ENCODE measurements around the gene TLX2.
"Not testable (repeated sequence)": the region's sequence is repeated elsewhere in the genome, so short reads cannot be mapped to it uniquely, and the experiment has no call there.

DNA sequence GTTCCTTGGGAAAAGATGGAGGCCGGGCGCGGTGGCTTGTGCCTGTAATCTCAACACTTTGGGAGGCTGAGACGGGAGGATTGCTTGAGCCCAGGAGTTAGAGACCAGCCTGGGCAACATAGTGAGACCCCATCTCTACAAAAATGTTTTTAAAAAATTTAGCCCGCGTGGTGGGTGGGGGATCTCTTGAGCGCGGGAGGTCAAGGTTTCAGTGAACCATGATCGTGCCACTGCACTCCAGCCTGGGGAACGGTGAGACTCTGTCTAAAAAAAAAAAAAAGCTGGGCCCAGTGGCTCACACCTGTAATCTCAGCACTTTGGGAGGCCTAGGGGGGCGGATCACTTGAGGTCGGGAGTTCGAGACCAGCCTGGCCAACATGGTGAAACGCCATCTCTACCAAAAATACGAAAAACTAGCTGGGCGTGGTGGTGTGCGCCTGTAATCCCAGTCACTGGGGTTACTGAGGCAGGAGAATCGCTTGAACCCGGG is 30.5 kb upstream of the TLX2 start:
- not testable (repeated sequence) for TF ChIP-seq EZH2 (IDR thresholded peaks at IDR 0.05; ENCODE audit: insufficient read depth, poor library complexity, severe bottlenecking); EZH2phosphoT487 (IDR thresholded peaks at IDR 0.05; ENCODE audit: insufficient read depth, low read depth)

Measured in GM23248 (cell line).